Testis (tissue), 2 donors: ENCODE measurements around the gene ERC2.

Source experiments
- POLR2A ChIP-seq: fragments of 450-650 bp; IDR thresholded peaks from one replicate; pipeline ENCODE4 v1.6.1; 2017; ENCODE audit warnings: antibody characterized with exemption, mild to moderate bottlenecking, moderate library complexity
- TF ChIP-seq, protein P1 (sequence below), 3 experiments: fragments of 450-650 bp in 2 of 3; fragments of 200-600 bp in 1 of 3; sonication (generic) in 1 of 3; IDR thresholded peaks; one replicate each; pipeline ENCODE4 v1.5.1; 2016 to 2019; ENCODE audit warnings: antibody characterized with exemption in 3 of 3, mild to moderate bottlenecking in 2 of 3, moderate library complexity in 1 of 3

DNA sequence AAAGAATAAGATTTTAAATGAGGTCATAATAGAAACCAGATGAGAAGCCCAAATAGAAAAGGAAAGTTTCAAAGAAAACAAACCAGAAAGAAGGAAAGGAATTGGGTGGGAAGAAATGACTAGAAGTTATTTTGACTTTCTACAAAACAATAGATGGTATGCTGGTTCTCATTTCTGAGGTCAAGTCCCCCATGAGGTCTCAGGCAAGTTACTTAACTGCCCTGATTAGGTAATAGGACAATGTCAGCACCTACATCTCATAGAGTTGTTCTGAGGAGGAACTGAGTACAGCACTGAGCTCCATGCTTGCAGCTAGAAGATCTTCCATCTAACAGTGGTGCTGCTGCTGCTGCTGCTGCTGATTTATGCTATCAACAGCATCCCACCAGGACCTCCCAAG lies 185.9 kb downstream of the ERC2 start:
- TF ChIP-seq, protein P1, sequence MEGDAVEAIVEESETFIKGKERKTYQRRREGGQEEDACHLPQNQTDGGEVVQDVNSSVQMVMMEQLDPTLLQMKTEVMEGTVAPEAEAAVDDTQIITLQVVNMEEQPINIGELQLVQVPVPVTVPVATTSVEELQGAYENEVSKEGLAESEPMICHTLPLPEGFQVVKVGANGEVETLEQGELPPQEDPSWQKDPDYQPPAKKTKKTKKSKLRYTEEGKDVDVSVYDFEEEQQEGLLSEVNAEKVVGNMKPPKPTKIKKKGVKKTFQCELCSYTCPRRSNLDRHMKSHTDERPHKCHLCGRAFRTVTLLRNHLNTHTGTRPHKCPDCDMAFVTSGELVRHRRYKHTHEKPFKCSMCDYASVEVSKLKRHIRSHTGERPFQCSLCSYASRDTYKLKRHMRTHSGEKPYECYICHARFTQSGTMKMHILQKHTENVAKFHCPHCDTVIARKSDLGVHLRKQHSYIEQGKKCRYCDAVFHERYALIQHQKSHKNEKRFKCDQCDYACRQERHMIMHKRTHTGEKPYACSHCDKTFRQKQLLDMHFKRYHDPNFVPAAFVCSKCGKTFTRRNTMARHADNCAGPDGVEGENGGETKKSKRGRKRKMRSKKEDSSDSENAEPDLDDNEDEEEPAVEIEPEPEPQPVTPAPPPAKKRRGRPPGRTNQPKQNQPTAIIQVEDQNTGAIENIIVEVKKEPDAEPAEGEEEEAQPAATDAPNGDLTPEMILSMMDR (IDR thresholded peaks at IDR 0.05) = no peak
- TF ChIP-seq POLR2A = no peak
